Panc1 (cell line): ENCODE measurements around the gene CAMK1D. TPM values are rescaled to one million over a fixed set of nuclear protein-coding genes. Genes with fewer than 3 reads are reported as not detected.

Experiments used
- ATAC-seq: fragments of 200-7000 bp; cut with Tn5 transposase; 2 replicates; pipeline ENCODE4 v1.9.1; 2020; ENCODE audit warnings: mild to moderate bottlenecking, moderate library complexity
- BruUV-seq: library from RNA; stranded (reverse); fragments of 400-500 nt; replicated peaks from 2 replicates; lab custom pipeline; 2021; lab: Mats Ljungman, UMichigan
- CTCF ChIA-PET: fragments of 300-600 bp; sonication (Branson Sonifier 250); formaldehyde crosslinking; loops from one replicate; lab custom pipeline; 2022; ENCODE audit warnings: antibody characterized with exemption; lab: Charles Lee
- POLR2A ChIA-PET: fragments of 300-600 bp; sonication (Branson Sonifier 250); formaldehyde crosslinking; loops from one replicate; lab custom pipeline; 2022; ENCODE audit warnings: antibody characterized with exemption; lab: Charles Lee
- DNase-seq: peaks from one replicate; pipeline ENCODE4 v3.0.0-alpha.2; 2010; ENCODE audit warnings: low read depth, low spot score
- H3K27ac ChIP-seq: 2 replicates; pipeline ENCODE4 v1.5.1; 2011; ENCODE audit warnings: mild to moderate bottlenecking, low read length, inconsistent platforms
- H3K27me3 ChIP-seq: fragments of 200-500 bp; sonication (Bioruptor generic); 2 replicates; pipeline ENCODE4 v1.6.0; 2014; ENCODE audit warnings: low read length, inconsistent platforms; ENCODE audit not compliant: control insufficient read depth, insufficient read depth
- H3K36me3 ChIP-seq: fragments of 200-500 bp; sonication (Bioruptor generic); 2 replicates; pipeline ENCODE4 v1.5.1; 2014; ENCODE audit warnings: inconsistent platforms, mild to moderate bottlenecking, low read length, moderate library complexity; ENCODE audit not compliant: control insufficient read depth, insufficient read depth
- H3K4me1 ChIP-seq: 2 replicates; pipeline ENCODE4 v1.5.1; 2011; ENCODE audit warnings: inconsistent platforms, mild to moderate bottlenecking, low read length, moderate library complexity; ENCODE audit not compliant: control insufficient read depth, insufficient read depth
- H3K4me3 ChIP-seq, 2 experiments: 2 replicates each; pipeline ENCODE4 v1.5.1; 2011 to 2012; ENCODE audit warnings: low read depth in 2 of 2, low read length in 2 of 2, mild to moderate bottlenecking in 2 of 2, inconsistent platforms in 1 of 2, moderate library complexity in 1 of 2
- H3K9me3 ChIP-seq: fragments of 200-500 bp; sonication (Bioruptor generic); 2 replicates; pipeline ENCODE4 v1.5.1; 2014; ENCODE audit warnings: low read depth, mild to moderate bottlenecking, inconsistent platforms, low read length, moderate library complexity; ENCODE audit not compliant: control insufficient read depth, insufficient read depth
- CTCF ChIP-seq: fragments of 450-650 bp; IDR thresholded peaks from 2 replicates; pipeline ENCODE4 v1.5.1; 2017; ENCODE audit warnings: mild to moderate bottlenecking
- POLR2AphosphoS5 ChIP-seq: IDR thresholded peaks from 2 replicates; pipeline ENCODE4 v1.6.1; 2012; ENCODE audit warnings: mild to moderate bottlenecking, low read depth, low read length, moderate library complexity
- REST ChIP-seq, 2 experiments: IDR thresholded peaks; 2 replicates each; pipeline ENCODE4 v1.6.1; 2011 to 2012; ENCODE audit warnings: low read depth in 2 of 2, control low read depth in 1 of 2, low read length in 1 of 2, mild to moderate bottlenecking in 1 of 2, moderate library complexity in 1 of 2; ENCODE audit not compliant: insufficient read depth in 1 of 2
- SIN3A ChIP-seq: IDR thresholded peaks from 2 replicates; pipeline ENCODE4 v1.6.1; 2012; ENCODE audit warnings: low read depth, mild to moderate bottlenecking, low read length, moderate library complexity, borderline replicate concordance; ENCODE audit not compliant: insufficient read depth
- TCF7L2 ChIP-seq: IDR thresholded peaks from 2 replicates; pipeline ENCODE4 v1.6.1; 2011; ENCODE audit warnings: mild to moderate bottlenecking, low read depth, low read length, inconsistent platforms
- in situ Hi-C: cut with HindIII; loops from 2 replicates; pipeline ENCODE4 v1.10.0; 2016; ENCODE audit warnings: low sequenced_read_pairs, low pct_unique_long_range_greater_than_20kb
- intact Hi-C: fragments of 100-400 bp; cut with micrococcal nuclease; formaldehyde crosslinking; loops from one replicate; pipeline ENCODE4 v1.10.0; 2022; ENCODE audit not compliant: unreplicated experiment
- total RNA-seq: library from RNA; stranded (reverse); gene quantifications from one replicate; pipeline ENCODE4 v1.2.1, GENCODE V29; 2021; ENCODE audit not compliant: unreplicated experiment

The CAMK1D gene
- total RNA-seq, 1 experiment from 2014 or later: 5.7 TPM

GRCh38 chr10:12854988-12855387 lies 505.6 kb downstream of the CAMK1D start:
- in situ Hi-C loops: no loop called here
- no peaks in the 10 kb centered on the region for H3K9me3 ChIP-seq
- intact Hi-C loops: no loop called here
- TF ChIP-seq CTCF: no peak
- no peak for TF ChIP-seq SIN3A
- no peak for TF ChIP-seq REST (IDR thresholded peaks at IDR 0.05; ENCODE audit: insufficient read depth in 1 of 2, low read depth in 2 of 2, low read length in 1 of 2)
- no peak for TF ChIP-seq TCF7L2
- TF ChIP-seq POLR2AphosphoS5: no peak
- BruUV-seq: no TSS peak
- no peaks in the 10 kb centered on the region for H3K27me3 ChIP-seq
- ChIA-PET POLR2A (no interaction called here), CTCF (no interaction called here)
- ATAC-seq: no peak
- H3K4me1 ChIP-seq: no peaks in the 10 kb centered on the region
- no peak overlapping the region for H3K27ac ChIP-seq
- no peak overlapping the region for H3K4me3 ChIP-seq
- H3K36me3 ChIP-seq: no peaks in the 10 kb centered on the region
- DNase-seq: no peak

GRCh38 chr10:12862459-12862858 lies 513.1 kb downstream of the CAMK1D start:
- intact Hi-C loops: no loop called here
- CTCF ChIA-PET: interaction anchor here (0.8 kb wide), 1 partner anchor 13 kb away, joined by 5 read pairs; no protein-coding TSS in a partner anchor
- POLR2A ChIA-PET: no interaction called here

More at GRCh38 chr10:12862459-12862858, 513.1 kb downstream of the CAMK1D start:
- in situ Hi-C loops: no loop called here
- Histone ChIP-seq H3K27me3 (no peaks in the 10 kb centered on the region), H3K4me1 (no peaks in the 10 kb centered on the region), H3K4me3 (no peak overlapping the region), H3K36me3 (no peaks in the 10 kb centered on the region), H3K27ac (no peak overlapping the region), H3K9me3 (no peaks in the 10 kb centered on the region)
- no TSS peak for BruUV-seq
- no peak for TF ChIP-seq SIN3A
- TF ChIP-seq REST (IDR thresholded peaks at IDR 0.05; ENCODE audit: insufficient read depth in 1 of 2, low read depth in 2 of 2, low read length in 1 of 2): no peak
- no peak for TF ChIP-seq CTCF
- TF ChIP-seq TCF7L2: no peak
- no peak for TF ChIP-seq POLR2AphosphoS5
- DNase-seq (no peak), ATAC-seq (no peak)
